HG03469 (cell line): ENCODE measurements around the gene CHKB.
"Not testable (repeated sequence)": the region's sequence is repeated elsewhere in the genome, so short reads cannot be mapped to it uniquely, and the experiment has no call there.

Experiments
- ATAC-seq: cut with Tn5 transposase; IDR thresholded peaks from one replicate; pipeline ENCODE4 v1.9.1; 2021; ENCODE audit warnings: mild to moderate bottlenecking, moderate library complexity, moderate number of reproducible peaks; ENCODE audit not compliant: unreplicated experiment

CHKB gene

DNA sequence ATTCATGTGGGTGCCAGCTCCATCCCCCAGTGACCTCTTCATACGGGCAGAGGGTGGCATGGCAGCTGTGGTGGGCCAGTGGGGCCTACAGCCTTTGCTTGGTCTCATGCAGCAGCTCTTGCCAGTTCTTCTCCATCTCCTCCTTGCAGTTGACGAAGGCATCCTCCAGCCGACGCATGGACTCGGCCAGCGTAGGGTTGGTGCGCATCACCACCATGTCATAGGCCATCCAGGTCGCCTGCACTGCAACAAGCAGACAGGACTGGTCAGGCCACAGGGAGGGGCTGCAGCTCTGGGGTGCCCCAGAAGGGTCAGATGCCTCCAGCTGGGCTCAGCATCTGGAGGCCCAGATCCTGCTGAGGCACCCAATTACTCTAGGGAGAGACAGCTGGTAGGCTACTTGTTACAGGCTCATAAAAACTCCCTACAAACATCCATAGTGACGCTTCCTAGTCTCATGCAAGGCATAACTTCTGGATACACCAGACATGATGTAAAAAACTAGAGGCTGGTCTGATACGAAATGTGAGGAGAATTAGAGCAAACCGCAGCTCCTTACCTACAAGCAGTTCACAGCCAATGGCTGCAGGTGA is 31.4 kb downstream of the CHKB start:
- no peak for ATAC-seq

DNA sequence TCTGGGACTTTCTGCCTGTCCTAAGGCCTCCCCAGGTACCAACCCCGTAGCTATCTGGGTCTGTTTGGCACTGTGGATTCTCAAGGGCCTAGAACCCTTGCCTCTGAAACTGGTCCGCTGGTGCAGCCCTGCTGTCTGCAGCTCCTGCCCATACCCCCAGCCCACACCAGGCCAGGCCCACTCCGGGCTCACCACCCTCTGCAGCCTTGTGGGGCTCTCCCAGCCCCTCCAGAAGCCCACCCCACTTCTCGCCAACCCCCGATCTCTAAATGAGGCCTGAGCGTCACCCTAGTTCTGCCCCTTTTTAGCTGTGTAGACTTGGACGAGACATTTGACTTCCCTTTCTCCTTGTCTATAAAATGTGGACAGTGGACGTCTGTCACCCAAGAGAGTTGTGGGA is 32.3 kb downstream of the CHKB start:
- no peak for ATAC-seq

DNA sequence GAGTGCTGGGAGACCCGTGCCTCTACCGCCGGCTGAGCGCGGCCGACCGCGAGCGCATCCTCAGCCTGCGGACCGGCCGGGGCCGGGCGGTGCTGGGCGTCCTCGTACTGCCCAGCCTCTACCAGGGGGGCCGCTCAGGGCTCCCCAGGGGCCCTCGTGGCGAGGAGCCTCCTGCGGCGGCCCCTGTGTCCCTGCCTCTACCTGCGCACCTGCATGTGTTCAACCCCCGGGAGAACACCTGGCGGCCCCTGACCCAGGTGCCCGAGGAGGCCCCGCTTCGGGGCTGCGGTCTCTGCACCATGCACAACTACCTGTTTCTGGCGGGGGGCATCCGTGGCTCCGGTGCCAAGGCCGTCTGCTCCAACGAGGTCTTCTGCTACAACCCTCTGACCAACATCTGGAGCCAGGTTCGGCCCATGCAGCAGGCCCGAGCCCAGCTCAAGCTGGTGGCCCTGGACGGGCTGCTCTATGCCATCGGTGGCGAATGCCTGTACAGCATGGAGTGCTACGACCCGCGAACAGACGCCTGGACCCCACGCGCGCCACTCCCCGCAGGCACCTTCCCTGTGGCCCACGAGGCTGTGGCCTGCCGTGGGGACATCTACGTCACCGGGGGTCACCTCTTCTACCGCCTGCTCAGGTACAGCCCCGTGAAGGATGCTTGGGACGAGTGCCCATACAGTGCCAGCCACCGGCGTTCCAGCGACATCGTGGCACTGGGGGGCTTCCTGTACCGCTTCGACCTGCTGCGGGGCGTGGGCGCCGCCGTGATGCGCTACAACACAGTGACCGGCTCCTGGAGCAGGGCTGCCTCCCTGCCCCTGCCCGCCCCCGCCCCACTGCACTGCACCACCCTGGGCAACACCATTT is 33.5 kb downstream of the CHKB start:
- no peak for ATAC-seq

DNA sequence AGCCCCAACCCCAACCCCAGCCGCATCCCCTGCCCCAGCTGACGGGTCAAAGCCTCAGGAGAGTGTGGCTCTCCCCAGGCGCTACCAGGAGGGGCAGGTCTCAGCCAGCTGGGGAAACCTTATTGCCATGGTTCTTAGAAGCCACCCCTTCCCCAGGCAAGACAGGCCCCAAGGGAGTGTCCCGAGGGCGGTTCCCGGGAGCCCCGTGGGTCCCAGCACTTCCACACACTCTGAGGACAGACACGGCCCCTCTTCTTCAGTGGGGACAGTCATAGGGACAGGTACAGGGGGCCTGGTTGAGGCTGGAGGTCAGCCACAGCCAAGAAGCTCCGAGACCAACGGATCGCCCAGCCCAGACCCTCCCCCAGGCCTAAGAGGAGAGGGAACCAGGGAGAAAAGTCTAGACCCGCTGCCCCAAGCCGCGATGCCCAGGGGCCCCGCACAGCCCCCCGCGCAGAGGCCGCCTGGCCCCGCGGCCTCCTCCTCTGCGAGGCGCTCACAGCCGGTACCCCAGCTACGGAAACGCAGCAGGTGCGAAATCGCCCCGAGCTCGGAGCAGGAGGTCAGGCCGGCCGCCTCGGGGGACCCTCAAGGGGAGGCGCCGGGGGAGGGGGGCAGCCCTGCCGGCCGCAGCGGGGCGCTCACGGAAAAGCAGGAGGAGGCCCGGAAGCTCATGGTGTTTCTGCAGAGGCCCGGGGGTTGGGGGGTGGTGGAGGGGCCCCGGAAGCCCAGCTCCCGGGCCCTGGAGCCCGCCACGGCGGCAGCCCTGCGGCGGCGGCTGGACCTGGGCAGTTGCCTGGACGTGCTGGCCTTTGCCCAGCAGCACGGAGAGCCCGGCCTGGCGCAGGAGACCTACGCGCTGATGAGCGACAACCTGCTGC is 34.4 kb downstream of the CHKB start:
- no peak for ATAC-seq

DNA sequence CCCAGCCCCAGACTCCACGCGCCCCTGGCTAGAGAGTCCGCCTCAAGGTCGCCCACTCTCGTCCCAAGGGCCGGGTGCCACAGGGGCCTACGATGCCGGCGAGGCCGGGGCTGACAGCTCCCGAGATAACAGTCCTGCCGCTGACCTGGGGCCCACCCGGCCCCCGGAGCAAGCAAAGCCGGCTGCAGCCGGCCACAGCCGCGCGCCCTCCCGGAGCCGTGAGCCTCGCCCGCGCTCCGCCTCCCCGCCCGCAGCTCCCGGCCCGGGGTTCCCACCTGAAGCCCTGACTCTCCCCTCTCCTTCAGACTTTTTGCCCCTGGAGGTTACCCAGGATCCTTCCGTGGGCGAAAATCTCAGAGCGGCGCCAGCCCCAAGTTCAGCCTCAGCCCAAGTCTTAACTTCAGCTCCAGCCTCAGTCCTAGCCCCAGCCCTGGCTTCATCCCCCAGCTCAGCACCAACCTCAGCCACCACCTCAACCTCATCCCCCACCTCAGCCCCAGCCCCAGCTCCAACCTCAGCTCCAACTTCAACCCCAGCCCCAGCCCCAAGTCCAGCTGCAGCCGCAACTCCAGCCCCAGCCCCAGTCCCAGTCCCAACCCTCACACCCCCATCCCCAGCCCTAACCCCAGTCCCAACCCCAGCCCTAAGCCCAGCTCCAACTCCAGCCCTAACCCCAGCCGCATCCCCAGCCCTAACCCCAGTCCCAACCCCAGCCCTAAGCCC is 35.2 kb downstream of the CHKB start:
- ATAC-seq: no peak

DNA sequence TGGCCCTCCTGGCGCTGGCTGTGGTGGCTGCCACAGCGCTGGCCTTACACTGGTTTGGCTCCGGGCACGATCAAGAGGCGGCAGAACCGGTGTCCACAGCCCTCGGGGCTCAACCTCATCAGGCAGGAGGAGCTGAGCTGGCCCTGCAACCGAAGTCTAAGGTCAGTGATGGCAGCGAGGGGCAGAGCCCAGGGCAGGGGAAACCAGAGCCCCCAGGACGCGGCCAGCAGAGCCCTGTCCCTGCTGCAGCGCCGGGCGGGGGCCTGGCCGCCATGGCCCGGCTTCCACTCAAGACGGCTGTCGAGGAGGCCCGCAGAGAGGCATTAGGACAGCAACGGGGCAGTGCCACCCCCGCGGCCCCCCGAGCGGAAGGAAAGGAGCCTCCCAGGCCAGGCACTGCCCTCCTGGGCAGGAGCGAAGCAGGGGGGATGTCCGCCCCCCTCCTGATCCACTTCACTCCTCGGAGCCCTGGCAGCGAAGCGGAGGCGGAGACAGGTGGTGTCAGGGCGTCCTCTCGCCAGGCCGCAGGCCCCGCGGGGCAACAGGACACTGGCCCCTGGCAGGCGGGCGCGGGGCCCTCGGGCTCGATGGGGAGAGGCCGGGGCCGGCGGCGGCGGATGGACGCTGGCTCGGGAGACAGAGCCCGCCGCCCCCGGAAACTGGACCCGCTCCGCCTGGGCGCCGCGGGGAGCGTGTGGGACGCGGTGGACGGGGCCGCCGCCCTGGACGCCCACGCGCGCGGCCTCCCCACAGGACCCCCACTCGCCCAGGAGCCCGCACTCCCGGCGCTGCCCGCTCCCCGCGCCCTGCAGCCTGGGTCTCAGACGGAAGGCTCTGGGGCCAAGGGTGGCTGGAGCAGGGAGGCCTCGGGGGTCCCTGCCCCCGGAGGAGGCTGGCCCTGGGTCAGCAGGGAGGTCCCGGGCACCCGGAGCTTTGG is 36.1 kb downstream of the CHKB start:
- ATAC-seq: no peak

DNA sequence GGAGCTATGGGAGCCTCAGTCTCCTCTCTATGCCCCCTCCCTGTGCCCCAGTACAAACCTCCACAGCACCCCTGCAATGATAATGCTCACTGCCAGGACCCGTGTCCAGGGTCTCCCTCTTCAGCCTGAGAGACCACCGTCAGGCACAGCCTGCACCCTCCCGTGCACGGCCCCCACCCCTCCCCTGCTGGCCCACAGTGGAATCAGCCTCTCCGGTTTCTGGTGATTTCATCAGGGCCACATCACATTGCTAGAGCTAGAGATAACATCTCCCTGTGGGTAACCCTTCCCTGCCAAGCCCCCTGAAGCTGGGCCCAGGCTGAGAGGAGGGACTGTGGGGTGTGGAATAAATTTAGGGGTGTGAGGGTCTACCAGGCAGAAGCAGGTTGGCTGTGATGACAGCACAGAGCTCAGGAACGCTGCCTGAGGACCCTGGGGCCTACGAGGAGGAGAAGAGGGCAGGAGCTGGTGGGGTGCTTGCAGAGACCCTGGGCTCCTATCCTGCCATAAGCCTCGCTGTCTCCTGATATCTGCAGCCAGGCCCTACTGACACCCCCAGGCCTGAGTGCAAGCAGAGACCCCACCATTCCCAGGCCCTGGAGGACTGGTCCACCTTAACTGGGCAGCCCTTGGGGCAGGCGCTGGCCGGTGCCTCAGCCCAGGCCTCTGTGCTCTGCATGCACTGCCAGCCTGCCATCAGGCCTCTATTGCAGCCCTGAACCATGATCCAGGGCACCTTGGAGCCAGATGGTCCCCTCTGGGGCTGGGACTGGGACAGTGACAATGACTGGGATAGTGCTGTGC is 36.9 kb downstream of the CHKB start, which contains the start of gene KLHDC7B:
Gene KLHDC7B, plus strand, starts transcription at position 378 of the 804 bp plus-strand sequence. Its CDS starts 345 bp downstream, at position 723.
- ATAC-seq: no peak

DNA sequence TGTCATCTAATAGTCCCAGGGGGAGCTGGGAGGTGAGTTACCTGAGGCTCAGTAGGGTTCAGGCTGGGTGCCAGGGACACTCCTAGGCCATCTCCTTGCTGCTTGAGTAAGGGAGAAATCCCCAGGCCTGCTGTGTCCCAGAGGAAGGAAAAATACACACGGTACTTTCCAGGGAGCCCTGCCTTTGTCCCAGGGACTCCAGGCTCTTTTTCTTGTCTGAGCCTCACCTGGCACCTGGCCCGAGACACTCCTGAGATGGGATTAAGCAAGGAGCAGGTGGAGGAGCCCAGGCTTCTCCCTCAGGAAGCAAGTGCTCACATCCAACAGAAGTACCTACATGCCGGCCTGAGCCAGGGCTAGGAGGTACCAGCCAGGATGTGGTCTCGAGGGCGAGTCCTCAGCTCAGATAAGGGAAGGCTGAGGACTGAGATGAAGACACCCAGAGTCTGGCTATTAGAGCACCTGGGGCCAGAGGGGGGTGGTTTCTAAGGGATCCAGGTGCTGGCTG is 37.8 kb downstream of the CHKB start:
- no peak for ATAC-seq

DNA sequence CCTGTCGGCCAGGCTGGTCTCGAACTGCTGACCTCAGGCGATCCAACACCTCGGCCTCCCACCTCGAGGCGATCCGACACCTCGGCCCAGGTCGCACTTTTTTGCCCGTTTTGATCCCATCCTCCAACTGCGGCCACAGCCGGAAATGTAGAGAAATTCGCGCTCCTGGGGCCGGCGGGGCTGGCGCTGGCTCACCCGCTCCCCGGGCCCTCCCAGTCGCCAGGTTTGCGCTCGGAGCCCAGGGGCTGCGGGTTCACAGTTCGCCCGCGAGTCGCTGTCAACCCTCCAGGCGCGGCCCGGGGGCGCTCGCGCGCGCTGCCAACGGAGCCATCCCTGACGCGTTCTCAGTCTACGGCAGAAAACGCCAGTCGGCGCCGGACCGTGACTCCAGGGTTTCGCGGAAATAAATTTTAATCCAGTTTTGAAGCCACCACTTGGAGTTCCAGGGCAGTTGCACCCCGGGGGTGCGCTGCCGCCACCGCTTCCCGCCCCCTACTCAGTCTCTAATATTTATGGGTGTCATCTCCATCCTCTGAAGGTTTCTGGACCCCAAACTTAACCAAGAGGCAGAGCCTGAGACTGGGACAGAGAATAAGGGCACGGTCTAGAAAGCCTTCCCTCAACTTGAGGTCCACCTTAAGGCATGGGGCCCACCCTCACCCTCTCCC is 38.4 kb downstream of the CHKB start:
- ATAC-seq: no peak

DNA sequence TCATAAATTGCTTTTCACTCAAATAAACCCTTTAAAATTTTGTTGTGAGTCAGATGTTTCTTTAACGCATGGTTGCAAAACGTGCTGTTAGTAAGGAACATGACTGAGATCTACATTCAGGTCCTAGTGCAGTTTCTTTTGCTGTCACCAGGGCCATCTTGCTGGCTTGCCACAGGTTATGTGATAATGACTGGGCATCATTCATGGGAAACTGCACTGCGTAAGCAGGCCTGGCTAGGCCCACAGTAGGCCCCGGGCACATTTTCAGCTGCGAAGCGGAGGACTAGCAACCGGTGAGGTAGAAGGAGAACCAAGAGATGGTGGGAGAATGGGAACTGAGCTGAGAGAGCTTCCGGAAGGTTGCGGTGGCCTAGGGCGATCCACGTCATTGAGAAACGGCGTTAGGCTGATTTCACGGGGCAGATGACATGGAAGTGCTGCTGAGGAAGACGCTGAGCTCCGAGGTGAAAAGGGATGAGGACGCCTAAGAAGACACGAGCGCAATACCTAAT is 40.2 kb downstream of the CHKB start:
- no peak for ATAC-seq

DNA sequence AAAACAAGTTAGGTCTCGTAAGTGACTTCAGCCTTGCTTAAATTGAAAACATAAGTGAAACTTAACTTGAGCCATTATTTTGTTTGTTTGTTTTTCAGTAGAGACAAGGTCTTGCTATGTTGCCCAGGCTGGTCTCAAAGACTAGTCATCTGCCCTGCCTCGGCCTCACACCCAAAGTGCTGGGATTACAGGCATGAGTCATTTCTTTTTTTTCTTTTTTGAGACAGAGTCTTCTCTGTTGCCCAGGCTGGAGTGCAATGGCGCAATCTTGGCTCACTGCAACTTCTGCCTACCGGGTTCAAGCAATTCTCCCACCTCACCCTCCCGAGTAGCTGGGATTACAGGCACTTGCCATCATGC is 41.0 kb downstream of the CHKB start:
- ATAC-seq: not testable (repeated sequence)

DNA sequence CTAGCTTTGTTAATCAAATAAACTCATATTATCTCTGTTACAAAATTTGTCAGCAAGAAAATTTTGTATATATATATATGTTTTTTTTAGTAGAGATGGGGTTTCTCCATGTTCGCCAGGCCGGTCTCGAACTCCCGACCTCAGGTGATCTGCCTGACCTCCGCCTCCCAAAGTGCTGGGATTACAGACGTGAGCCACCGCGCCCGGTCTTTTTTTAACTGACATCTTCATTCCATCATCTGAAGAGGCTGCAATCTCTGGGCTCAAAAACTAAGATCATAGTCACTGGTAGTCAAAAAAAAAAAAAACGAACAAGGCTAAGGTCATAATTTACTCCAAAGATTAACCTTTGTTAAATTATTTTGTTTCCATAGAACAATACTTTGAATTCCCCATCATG is 42.3 kb downstream of the CHKB start:
- ATAC-seq: no peak

DNA sequence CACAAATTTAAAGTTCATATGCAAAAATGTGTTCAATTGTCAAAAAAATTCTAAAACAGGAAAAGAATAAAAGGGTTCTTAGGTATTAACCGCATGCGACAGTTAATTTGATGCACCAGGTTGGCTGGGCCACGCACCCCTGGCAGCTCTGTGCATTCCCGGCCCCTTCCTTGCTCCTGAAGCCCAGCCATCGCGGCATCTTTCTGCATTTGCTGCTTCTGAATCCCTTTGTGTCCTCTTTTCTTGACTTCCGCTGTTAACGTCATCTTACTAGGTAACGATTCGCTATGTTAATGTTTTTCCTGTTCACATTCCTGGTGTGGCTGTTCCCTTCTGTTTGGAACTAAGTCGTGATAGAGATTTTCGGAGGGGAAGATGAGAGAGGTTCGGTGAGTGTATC is 44.9 kb downstream of the CHKB start:
- no peak for ATAC-seq

DNA sequence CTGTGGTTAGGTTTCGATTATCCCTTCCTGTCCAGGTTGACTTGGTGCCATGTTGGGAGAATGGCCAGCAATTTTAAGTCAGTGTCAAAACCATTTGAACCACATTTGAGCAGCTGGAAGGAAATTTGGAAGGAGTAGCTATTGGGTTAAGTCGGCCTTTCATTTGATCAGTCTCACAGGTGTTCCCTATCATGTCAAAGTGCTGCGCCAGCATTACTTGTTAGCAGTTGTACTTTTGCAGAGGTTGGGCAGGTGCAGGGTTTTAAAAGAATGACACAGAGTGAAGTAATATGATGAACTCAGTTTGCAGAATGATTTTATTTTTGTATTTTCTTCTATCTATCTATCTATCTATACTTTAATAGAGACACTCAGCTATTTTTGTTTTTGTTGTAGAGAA is 46.4 kb downstream of the CHKB start:
- no peak for ATAC-seq

DNA sequence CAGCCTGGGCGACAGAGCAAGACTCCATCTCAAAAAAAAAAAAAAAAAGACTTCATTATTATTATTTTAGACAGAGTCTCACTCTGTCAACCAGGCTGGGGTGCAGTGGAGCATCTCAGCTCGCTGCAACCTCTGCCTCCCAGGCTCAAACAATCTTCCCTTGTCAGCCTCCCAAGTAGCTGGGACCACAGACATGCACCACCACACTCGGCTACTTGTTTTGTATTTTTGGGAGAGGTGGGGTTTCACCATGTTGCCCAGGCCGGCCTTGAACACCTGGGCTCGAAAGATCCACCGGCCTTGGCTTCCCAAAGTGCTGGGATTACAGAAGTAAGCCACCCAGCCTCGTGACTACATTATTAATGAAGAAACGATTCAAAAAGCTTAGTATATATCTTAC is 47.5 kb downstream of the CHKB start:
- ATAC-seq: no peak

DNA sequence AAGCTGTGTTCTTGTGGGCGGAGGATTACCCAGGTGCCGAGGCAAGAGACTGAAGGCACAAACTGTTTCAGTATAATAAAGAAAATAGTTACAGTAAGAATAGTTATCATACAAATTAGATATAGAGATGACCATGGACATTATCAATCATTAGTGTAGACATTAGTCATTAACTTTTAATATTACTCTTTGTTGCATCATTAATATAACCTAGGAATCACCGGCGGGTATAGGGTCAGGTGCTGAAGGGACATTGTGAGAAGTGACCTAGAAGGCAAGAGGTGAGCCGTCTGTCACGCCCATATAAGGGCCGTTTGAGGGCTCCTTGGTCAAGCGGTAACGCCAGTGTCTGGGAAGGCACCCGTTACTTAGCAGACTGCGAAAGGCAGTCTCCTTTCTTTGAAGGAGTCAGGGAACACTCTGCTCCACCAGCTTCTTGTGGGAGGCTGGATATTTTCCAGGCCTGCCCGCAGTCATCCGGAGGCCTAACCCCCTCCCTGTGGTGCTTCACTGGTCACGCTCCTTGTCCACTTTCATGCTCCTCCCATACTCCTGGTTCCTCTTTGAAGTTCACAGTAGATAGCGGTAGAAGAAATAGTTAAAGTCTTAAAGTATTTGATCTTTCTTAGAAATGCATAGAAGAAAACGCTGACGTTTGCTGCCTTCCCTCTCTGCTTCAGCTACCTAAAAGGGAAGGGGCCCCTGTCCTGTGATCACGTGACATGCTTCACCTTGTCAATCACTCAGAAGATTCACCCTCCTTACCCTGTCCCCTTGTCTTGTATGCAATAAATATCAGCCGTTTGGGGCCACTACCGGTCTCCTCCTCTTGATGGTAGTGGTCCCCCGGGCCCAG is 48.6 kb downstream of the CHKB start:
- not testable (repeated sequence) for ATAC-seq
